Coronary artery (tissue), 2 donors: ENCODE measurements around the gene LYL1.

Experiments
- DNase-seq: peaks from one replicate; pipeline ENCODE4 v3.0.0-alpha.2; 2017; ENCODE audit warnings: low spot score
- H3K27ac ChIP-seq, 2 donors: fragments of 200-600 bp; sonication (generic); one replicate each; pipeline ENCODE4 v1.5.1; 2016 to 2019
- H3K4me3 ChIP-seq: fragments of 200-600 bp; sonication (generic); 2 replicates; pipeline ENCODE4 v1.5.1; 2016; ENCODE audit warnings: mild to moderate bottlenecking, moderate library complexity
- CTCF ChIP-seq: fragments of 200-600 bp; sonication (generic); IDR thresholded peaks from one replicate; pipeline ENCODE4 v1.5.1; 2019; ENCODE audit warnings: antibody characterized with exemption

The LYL1 gene

GRCh38 chr19:13146763-13147563 is 44.3 kb upstream of the LYL1 start:
- Histone ChIP-seq H3K27ac (peak overlapping the region in 1 of 2 donors; percentile 45), H3K4me3 (no peak overlapping the region)
- TF ChIP-seq CTCF, result no peak
- DNase-seq, result no peak

GRCh38 chr19:13139633-13140311 is 37.1 kb upstream of the LYL1 start:
- Histone ChIP-seq H3K4me3 (no peak overlapping the region), H3K27ac (no peak overlapping the region)
- TF ChIP-seq CTCF, result no peak
- DNase-seq, result no peak

GRCh38 chr19:13138916-13139198 is 36.2 kb upstream of the LYL1 start:
- no peak for TF ChIP-seq CTCF
- Histone ChIP-seq H3K4me3 (no peak overlapping the region), H3K27ac (no peak overlapping the region)
- no peak for DNase-seq

GRCh38 chr19:13138171-13138915 is 35.7 kb upstream of the LYL1 start:
- Histone ChIP-seq H3K27ac (no peak overlapping the region), H3K4me3 (no peak overlapping the region)
- TF ChIP-seq CTCF, result no peak
- no peak for DNase-seq

- H3K4me3 ChIP-seq, result no peak overlapping the region
- no peak for DNase-seq
- no peak for TF ChIP-seq CTCF
- no peak overlapping the region for H3K27ac ChIP-seq
Observed at GRCh38 chr19:13137290-13137794, 34.7 kb upstream of the LYL1 start.

GRCh38 chr19:13135068-13136062 is 32.7 kb upstream of the LYL1 start:
- Histone ChIP-seq H3K4me3 (no peak overlapping the region), H3K27ac (no peak overlapping the region)
- no peak for TF ChIP-seq CTCF
- DNase-seq, result no peak
